HTR-8/SVneo (cell line): ENCODE measurements around the gene CUEDC1.
A peak's percentile ranks its signal among the peaks of the same experiment; 100 is the strongest.

ENCODE experiments used
- DNase-seq: peaks from one replicate; pipeline ENCODE4 v3.0.0; 2011; ENCODE audit warnings: low spot score, mixed read lengths; ENCODE audit not compliant: insufficient read length
- FAIRE-seq: peaks from 2 replicates; lab custom pipeline; 2011; peaks lifted over from hg19 to GRCh38; lab: Jason Lieb, UNC

CUEDC1 gene

DNA sequence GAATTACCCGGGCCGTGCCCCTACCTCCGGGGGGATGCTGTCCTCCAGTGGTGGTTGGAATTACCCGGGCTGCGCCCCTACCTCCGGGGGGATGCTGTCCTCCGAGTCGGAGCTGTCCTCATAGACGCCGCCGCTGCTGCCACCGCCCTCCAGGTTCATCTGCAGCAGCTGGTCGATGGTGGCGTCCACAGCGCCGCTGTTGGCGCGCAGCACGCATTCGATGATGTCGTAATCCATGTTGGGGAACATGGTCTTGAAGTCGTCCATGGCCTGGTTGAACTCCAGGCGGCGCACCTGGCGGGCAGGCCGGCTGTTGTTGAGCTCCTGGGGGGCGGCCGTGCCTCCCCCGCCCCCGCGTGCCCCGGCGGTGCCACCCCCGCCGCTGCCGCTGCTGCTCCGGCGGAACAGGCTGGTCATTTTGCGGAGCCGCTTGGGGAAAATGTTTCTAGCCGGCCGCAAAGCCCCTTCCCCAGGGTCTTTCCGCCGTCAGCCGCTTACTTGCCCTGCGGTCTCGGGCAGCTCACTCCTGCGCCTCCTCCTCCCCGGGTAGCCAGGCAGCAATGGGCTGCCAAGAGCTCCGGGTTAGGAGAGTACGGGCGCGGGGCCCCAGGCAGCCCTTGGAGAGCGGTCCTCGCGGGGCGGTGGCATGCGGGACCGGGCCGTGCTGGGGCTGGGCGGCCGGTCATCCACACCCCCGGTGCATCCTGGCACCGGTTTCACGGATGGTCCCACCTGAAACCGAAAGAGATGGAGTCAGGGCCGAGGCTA lies 69.9 kb downstream of the CUEDC1 start:
- FAIRE-seq, result peak; percentile 67
- no peak for DNase-seq

DNA sequence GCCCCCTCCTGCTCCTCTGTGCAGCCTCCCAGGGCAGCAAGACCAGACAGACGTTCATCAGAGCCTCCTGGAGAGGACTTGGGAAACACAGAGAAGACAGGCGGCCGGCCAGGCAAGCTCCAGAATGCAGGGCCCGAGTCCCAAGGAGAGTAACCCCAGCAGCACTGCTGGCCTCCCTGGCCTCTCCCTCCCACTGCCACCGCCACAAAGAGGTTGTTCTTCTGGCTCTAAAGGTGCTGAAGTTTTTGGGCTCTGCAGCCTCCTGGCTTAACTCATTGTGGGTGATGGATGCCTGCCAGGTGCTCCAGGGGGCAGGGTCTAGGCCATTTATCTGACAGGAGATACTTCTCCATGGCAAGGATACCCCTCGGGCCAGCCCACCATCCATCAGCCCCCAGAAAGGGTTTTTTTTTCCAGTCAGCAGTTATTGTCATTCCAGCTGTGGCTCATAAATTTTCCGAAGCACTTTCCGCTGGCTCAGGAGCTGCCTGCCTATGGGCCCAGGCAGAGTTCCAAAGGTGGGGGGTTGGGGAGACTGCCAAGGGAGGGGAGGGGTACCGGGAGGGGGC lies 73.3 kb downstream of the CUEDC1 start:
- DNase-seq, result no peak
- no peak for FAIRE-seq

DNA sequence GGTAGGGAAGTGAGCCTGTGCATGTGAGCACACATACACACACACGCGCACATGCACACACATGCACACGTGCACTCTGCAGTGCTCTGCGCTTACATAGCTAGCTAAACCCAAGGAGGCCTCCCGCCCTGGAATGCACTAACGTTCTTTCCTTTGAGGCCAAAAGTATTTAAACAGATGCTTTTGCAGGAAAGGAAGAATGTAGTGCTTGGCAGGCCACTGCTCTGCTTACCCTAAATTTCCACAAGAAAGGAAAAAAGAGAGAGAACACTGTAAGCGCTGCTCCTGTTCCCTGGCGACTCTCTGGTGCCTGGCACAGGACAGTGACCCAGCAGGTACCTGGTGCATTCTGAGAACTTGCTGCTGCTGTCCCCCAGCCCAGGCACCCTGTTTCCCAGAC lies 74.1 kb downstream of the CUEDC1 start:
- FAIRE-seq, result peak; percentile 62
- DNase-seq, result no peak

DNA sequence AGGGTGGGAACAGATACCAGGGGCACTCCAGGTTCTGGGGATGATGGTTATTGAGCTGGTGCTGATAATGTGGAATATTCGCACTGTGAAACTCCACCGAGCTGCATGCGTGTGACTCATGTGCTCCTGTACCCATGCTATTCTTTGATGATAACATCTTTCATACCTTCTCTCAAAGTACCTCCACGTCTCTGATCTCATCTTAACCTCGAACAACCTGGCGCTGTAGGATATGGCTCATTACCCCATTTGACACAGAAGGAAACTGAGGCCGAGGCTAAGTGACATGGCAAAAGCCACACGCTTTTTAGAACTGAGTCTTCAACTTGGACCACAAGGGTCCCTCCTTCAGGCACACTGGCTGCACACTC lies 75.1 kb downstream of the CUEDC1 start:
- FAIRE-seq (peak; percentile 87), DNase-seq (no peak)

DNA sequence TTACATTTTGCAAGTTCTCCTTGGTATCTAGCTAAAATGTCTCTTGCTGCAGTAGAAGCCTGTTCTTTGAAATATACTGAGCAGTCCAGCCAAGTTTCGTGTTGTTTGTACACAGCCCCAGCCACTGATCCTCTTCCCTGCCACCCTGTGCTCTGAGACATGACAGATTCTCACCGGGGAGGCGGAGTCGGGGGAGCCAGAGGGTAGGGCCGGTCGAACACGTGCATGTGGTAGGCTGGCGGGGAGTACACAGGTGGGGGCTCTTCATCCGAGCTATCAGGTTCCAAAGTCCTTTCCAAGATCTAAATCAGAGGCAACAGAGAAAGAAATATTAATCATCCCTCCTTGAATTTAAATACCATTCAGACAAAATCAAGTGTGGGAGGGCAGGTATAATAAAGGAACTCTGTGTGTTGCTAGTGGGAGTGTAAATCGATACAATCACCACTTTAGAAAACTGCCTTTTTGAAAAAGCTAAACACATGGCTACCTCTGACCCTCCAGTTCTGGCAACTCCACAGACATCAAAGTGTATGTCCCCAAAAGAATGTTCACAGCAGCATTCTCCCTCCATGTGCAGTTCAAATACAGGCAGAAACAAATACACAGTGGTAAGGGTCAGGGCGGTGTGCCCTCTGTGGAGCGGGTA lies 75.7 kb downstream of the CUEDC1 start:
- FAIRE-seq (no peak), DNase-seq (peak; percentile 56)

DNA sequence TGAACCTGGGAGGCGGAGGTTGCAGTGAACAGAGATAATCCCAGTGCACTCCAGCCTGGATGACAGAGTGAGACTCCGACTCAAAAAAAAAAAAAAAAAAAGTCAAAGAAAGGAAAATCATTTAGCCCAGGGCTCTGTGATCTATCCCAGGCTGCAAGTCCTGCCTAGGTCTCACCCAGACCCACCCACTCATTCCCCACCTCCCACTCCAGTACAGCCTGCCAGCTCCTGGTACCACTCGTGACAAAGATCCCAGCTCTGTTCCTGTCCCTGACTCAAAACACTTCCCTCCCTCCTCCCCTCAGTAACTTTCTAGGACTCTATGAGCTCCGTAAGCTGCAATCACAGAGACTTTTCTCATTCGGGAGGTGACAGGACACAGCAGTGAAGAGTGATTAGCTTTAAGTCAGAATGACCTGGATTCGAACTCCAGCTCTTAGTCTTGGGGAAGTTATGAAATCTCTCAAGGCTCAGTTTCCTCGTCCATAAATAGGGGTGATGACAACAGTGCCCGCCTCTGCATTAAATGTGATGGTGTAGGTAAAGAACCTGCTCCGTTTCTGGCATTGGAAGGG lies 77.3 kb downstream of the CUEDC1 start:
- FAIRE-seq (peak; percentile 40), DNase-seq (no peak)

DNA sequence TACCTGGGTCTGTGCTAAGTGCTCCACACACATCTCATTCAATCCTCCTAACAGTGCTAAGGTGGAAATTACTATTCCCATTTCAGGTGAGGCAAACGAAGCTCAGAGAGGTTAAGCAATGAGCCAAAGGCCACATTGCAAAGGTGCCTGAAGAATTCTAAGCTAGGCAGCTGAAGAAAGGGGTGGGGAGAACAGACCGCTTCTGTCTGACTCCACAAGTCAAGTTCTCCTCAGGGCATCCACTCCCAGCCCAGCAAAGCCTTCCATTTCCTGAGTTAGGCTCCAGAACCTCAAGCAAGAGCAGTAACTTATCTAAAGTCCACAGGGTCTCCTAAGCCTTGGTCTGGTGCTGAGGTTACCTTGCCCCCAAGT lies 78.4 kb downstream of the CUEDC1 start:
- DNase-seq (no peak), FAIRE-seq (no peak)

DNA sequence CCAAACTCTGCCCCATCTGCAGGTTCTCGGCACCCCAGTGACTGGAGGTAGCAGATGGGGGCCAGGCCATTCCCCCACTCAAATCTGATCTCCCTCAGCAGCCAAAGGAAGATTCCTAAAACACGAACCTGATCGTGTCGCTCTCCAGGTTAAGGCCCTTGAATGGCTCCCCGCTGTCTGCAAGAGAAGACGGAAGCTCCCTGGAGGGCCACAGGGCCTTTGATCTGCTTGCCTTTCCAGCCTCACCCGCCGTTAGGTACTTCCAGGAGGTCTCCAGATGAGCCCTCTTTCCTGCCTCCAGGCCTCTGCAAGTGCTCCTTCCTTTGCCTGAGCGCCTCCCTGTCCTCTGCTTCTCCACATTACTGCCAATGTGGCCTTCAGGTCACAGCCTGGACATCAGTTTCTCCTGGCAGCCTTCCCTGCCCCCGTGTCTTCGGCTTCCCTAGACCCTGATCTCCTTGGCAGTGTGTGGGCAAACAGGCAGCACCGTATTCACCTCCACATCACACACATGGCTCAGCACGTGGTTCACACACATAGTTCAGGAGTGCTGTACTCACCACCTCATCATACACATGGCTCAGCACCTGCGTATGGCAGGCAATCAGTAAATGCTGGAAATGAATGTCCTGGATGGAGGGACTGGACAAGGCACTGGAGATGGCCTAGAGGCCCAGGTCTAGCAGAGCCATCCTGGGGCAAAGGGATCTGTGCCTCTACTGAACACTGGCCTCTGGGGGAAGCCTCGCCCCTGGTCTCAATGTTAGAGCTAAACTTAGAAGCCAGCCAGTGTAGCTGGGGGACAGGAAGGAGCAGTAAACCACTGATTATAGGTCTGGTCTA lies 79.0 kb downstream of the CUEDC1 start:
- peak; percentile 95 for FAIRE-seq

DNA sequence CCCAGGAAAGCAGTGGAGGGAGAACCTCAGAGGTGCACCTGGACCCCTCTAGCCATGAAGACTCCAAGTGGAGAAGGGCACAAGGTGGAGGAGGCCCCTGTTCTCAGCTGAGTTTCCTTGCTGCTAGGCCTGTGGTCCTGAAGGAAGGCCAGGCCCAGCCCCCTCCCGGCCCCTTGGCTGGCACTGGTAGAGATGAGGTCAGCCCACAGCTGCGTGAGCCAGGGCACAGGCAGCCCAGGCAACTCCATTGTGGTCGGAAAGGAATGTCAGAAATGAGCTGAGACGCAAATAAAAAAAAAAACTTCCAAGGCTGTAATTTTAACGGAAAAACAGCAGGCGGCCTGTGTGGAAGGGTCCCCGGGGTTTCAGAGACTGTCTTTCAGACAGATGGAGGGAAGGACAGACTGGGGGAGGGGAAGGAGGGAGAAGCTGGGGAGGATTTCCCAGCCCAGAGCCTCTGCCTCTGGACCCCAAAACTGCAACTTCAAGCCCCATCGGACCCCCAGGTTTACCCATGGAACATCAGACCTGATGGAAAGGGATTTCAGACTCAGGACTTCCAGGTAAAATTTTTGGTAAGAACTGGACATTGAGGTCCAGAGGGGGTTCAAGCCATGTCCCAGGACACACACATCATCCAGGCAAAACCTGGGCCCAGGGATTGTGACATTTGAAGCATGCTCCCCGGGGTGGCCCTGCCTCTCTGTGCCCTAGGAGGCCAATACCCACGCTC lies 79.8 kb downstream of the CUEDC1 start:
- FAIRE-seq, result peak; percentile 99
- DNase-seq, result peak; percentile 99

More for the DNA sequence above, 79.0 kb downstream of the CUEDC1 start:
- DNase-seq, result no peak

DNA sequence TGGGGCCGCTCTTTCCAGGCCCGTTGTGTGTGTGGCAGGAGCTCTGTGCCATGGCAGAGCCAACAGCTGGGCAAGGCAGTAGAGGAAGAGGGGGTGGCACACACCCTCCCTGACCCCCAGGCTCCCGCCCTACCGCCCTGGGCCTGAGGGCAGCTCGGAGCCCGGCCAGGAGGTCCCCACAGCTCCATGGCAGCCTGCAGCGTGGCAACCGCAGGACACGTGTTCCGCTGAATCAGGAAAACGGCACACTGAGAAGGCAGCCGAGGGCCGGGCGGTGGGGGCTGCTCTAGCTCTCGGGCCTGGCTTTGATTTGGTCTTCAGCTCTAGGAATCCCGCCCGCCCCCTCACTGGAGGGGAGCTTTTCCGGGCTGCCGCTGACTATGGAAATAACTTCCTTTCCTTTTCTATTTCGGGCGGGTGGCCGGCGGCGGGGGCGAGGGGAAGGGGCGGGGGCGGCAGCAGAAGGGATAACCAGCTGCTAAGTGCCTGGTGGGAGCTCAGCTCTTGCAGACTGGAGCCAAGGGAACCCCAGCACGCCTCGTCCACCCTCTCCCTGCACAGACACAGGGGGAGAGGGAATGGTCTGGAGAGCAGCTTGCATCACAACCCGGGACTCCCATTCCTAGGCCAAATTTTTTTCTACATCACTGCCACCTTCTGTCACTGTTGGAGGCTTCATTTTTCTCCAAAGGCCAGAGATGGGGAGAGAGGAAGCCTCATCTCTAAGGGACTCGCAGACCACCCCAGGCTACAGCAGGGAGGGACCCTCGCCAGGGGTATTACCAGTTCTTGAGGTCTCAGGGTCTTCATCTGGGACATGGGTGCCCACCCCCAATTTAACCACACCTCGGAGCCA lies 80.5 kb downstream of the CUEDC1 start:
- peak; percentile 96 for DNase-seq
- peak; percentile 97 for FAIRE-seq

DNA sequence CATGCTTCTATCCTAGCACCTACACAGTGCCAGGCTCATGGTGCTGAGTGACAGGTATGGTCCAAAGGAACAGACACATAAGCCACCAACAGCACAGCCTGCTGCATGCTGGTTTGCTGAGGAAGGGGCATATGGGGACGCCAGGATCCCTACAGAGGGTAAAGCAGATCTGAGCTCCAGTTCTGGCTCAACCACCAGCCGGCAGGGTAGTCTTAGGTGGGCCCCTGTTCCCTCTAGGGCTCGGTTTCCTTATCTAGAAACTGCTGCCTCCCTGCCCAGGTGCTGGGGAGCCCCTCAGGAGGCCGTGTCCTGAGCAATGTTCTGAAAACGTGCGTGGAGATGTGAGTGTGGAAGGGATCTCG lies 81.2 kb downstream of the CUEDC1 start:
- peak; percentile 79 for FAIRE-seq

DNA sequence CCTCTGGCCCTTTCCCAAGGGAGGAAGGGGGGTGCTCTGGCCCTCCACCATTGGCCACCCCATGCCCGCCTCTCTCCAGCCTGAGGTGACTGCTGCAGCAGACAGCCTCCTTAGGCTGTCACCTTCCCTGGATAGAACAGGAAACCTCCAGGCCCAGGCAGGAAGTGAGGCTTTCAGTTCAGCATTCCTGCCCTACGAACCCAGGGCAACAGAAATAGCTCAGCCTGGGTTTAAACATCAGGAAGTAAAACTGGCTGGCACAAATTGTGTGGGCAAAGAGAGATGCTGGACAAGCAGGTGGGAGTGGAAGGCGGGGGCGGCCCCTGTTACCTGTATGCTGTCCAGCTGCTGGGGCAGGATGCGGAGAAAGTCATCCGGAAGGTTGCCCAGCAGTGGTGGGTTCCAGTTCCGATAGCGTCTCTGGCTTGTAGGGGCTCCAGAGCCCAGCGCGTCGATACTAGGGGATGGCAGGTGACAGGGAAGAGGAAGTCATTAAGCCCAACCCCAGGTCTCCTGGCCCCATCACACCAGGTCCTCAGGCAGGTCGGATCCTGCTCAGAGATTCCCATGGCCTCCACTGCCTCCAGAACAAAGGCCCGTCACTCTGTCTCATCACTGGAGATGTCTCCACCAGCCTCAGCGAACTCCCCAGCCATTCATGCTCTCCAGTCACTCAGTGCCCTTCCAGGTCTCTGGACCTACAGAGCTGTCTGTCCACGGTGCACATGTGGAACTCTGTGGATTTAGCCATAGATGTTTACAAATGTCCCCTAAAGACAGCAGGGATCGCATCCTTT lies 81.8 kb downstream of the CUEDC1 start:
- DNase-seq (no peak), FAIRE-seq (peak; percentile 57)

More for the DNA sequence above, 81.2 kb downstream of the CUEDC1 start:
- DNase-seq, result no peak

DNA sequence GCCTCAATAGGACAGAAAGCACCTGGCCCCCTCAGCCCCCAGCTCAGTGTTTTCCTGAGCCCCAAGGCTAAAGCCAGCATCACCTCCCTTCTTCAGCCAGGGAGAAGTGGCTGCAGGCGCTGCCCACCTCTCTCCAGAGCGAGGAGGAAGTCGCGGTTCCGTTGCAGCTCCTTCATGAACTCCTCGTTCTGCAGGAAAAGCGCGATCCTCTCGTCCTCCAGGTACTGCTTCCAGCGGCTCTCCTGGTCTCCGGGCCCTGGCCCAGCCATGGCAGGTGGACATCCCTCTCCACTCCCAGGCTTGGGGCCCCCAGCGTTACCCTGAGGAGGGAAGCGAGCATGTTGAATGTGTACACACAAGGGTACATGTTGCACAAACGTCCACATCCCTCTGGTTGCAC lies 82.7 kb downstream of the CUEDC1 start:
- DNase-seq (no peak), FAIRE-seq (no peak)

DNA sequence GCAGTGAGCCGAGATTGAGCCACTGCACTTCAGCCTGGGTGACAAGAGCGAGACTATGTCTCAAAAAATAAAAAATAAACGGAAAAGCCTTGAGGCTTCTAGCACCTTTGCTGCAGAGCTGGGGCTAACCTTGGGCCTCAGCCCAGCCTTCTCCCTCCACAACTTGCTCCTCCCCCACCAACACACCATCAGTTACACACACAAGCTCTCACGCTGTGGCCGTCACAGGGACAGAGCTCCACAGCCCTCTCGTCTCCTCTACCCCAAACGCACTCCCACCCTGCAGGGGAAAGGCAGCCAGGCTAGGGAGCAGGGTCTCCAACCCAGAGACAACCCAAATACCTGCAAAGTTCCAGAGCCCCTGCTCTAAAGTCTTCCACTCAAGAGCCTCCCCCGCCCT lies 83.3 kb downstream of the CUEDC1 start:
- DNase-seq (no peak), FAIRE-seq (no peak)

DNA sequence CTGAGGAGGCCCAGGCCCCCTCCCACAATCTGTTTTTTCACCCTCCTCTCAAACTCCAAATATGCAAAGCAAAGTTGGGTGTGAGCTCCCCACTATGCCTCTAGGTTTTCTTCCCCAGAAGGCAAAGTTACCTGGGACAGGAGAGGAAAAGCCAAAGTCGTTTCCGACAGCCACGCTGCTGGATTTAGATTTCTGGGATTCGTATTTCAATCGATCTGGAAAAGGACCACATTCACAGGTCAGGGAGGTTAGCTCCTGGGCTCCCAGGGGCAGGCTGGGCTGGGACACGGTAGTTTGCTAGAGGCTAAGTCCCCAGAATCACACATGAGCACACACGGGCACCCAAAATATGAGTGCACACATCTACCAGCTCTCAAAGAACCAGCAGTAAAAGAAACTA lies 84.1 kb downstream of the CUEDC1 start:
- DNase-seq (no peak), FAIRE-seq (peak; percentile 65)

DNA sequence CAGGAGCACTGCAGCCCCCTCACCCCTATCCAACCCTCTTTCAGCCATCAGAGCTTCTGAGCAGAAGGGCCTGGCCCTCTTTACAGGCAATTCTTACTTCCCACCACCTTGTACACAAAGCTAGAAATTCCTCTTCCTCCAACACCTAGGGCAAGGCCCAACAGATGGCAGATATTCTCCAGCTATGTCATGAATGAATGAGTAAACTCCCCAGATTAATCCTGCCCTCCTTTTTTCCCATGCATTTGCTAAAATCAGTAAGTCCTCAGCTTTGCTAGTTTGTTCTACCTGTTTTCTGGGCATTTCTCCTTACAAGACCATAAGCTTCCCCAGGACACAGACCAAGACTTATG lies 85.0 kb downstream of the CUEDC1 start:
- FAIRE-seq (no peak), DNase-seq (no peak)

DNA sequence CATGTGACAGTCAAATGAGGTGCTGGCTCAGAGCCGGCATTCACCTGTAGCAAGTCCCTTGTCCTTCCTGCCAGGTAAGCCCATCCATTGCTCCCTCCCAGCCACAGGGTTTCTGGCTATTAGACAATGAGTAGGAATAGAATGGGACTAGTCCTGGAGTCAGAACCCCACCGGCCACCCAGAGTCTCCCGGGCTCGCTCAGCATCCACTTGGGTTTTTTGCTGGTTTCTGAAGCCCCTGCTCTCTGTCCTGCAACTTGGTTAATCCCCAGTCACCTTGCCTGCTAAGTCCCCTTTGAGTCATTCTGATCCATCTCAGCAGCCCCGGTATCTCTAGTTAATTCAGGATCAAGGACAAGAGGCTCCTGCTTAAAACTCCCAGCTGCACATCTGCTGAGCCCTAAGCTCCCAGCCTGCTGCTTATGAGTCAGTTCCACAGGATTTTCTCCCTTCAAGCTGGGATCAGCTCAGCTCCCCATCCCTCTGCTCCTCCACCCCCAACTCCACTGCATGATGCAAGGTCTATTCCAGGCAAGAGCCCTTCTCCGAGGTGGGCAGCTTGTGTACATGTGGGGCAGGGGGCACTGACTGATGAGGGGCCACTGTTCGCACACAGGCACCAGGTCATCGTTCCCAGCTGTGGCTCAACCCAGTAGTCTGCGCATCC lies 85.5 kb downstream of the CUEDC1 start:
- DNase-seq (peak; percentile 67), FAIRE-seq (no peak)
